Activated T-helper 17 cell treated with anti-CD3 and anti-CD28 coated beads, Interleukin-2, amount 50 U/mL, for 72 hours (primary cell): ENCODE measurements around the gene ZNF407. TPM values are rescaled to one million over a fixed set of nuclear protein-coding genes. Genes with fewer than 3 reads are reported as not detected.
"Not testable (repeated sequence)": the region's sequence is repeated elsewhere in the genome, so short reads cannot be mapped to it uniquely, and the experiment has no call there.

Source experiments
- ATAC-seq: fragments of 150-1000 bp; cut with Tn5 transposase; replicated peaks from 2 replicates; pipeline ENCODE4 v1.10.0; 2021; ENCODE audit warnings: mild to moderate bottlenecking, moderate library complexity
- H3K27ac Mint-ChIP-seq: one replicate; pipeline ENCODE4 v1.8.0; 2022; ENCODE audit warnings: mixed read lengths
- H3K27me3 Mint-ChIP-seq: one replicate; pipeline ENCODE4 v1.8.0; 2022; ENCODE audit warnings: mixed read lengths
- H3K36me3 Mint-ChIP-seq: one replicate; pipeline ENCODE4 v1.8.0; 2022; ENCODE audit warnings: low read depth, mild to moderate bottlenecking, mixed read lengths
- H3K4me1 Mint-ChIP-seq: one replicate; pipeline ENCODE4 v1.8.0; 2022; ENCODE audit warnings: mixed read lengths
- H3K4me3 Mint-ChIP-seq: one replicate; pipeline ENCODE4 v1.8.0; 2022; ENCODE audit warnings: mild to moderate bottlenecking, mixed read lengths
- H3K9me3 Mint-ChIP-seq: one replicate; pipeline ENCODE4 v1.8.0; 2022; ENCODE audit warnings: mixed read lengths
- total RNA-seq, 2 donors: library from RNA; stranded (reverse); gene quantifications; one replicate each; pipeline ENCODE4 v1.2.3, GENCODE V29; 2022

The ZNF407 gene
- total RNA-seq, 2 donors from 2014 or later = 17.9 to 22.5 TPM

GRCh38 chr18:75088021-75088506 is 490.4 kb downstream of the ZNF407 start:
- Mint-ChIP-seq H3K4me3 (no peak overlapping the region), H3K36me3 (no peaks in the 10 kb centered on the region), H3K27me3 (no peaks in the 10 kb centered on the region)

DNA sequence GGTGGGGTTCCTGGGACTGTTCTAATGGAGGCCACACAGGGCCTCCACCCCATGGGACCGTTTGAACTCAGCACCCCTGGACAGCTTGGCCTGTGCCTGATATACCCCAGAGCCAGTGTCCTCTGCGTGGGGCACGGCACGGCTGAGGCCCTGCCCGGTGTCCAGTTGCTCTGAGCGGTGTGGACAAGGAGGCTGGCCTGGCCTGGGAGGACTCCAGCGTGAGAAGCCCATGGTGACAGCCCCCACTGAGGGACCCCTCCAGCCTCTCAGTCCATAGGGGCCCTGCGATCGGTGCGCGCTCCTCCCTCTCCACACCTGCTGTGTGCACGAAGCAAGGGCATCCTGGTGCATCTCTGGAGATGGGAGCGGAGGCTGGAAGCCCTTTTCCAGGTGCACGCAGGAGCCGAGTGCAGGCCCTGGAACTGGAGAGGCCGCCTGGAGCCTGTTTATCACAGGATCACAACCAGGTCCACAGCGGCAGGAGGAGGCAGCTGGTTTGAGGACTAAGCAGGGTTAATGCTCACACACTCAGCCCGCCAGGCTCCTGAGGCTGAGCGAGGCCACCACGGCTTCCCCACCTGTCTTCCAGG is 491.0 kb downstream of the ZNF407 start:
- Mint-ChIP-seq H3K4me1 (no peaks in the 10 kb centered on the region), H3K27me3 (no peaks in the 10 kb centered on the region), H3K27ac (no peak overlapping the region), H3K36me3 (no peaks in the 10 kb centered on the region), H3K4me3 (no peak overlapping the region), H3K9me3 (no peaks in the 10 kb centered on the region)
- no peak for ATAC-seq

More at GRCh38 chr18:75088021-75088506, 490.4 kb downstream of the ZNF407 start:
- ATAC-seq = no peak
- no peak overlapping the region for H3K27ac Mint-ChIP-seq
- H3K4me1 Mint-ChIP-seq = no peaks in the 10 kb centered on the region
- H3K9me3 Mint-ChIP-seq = no peaks in the 10 kb centered on the region

GRCh38 chr18:75089748-75090327 is 492.2 kb downstream of the ZNF407 start:
- Mint-ChIP-seq H3K9me3 (no peaks in the 10 kb centered on the region), H3K4me1 (no peaks in the 10 kb centered on the region), H3K4me3 (no peak overlapping the region), H3K27ac (no peak overlapping the region), H3K27me3 (no peaks in the 10 kb centered on the region), H3K36me3 (no peaks in the 10 kb centered on the region)
- no peak for ATAC-seq

GRCh38 chr18:75090336-75090735 is 492.7 kb downstream of the ZNF407 start:
- H3K4me1 Mint-ChIP-seq = no peaks in the 10 kb centered on the region
- H3K36me3 Mint-ChIP-seq = no peaks in the 10 kb centered on the region
- no peaks in the 10 kb centered on the region for H3K9me3 Mint-ChIP-seq
- H3K4me3 Mint-ChIP-seq = no peak overlapping the region
- H3K27ac Mint-ChIP-seq = no peak overlapping the region
- ATAC-seq = no peak
- H3K27me3 Mint-ChIP-seq = no peaks in the 10 kb centered on the region

GRCh38 chr18:75097491-75098225 is 500.0 kb downstream of the ZNF407 start:
- H3K27me3 Mint-ChIP-seq = peaks cover 10% of the 10 kb centered on the region
- no peak for ATAC-seq

DNA sequence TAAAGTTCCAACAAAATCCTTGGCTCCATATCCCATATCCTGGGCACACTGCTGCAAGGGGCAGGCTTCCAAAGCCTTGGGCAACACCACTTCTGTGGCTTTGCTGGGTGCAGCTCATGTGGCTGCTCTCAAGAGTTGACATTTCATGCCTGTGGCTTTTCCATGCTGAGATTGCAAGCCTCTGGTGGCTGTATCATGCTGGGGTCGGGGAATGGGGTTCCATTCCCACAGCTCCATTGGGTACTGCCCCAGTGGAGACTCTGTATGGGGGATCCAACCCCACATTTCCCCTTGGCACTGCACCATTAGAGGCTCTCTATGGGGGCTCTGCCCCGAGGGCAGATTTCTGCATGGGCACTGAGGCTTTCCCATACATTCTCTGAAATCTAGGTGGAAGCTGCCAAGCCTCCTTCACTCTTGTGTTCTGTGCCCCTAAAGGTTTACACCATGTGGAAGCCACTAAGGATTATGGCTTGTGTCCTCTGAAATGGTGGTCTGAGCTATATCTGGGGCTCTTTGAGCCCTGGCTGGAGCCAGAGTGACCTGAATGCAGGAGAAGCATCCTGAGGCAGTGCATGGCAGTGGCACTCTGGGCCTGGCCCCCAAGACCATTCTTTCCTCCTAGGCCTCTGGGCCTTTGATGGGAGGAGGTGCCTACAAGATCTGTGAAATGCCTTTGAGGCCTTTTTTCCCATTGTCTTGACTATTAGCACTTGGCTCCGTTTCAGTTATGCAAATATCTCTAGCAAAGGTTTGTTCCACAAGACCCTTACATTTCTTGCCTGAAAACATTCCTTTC is 503.4 kb downstream of the ZNF407 start:
- Mint-ChIP-seq H3K4me3 (no peak overlapping the region), H3K9me3 (peaks cover 6% of the 10 kb centered on the region), H3K27me3 (peaks cover 10% of the 10 kb centered on the region), H3K36me3 (no peaks in the 10 kb centered on the region), H3K27ac (no peak overlapping the region), H3K4me1 (no peaks in the 10 kb centered on the region)
- ATAC-seq = no peak

More at GRCh38 chr18:75097491-75098225, 500.0 kb downstream of the ZNF407 start:
- no peaks in the 10 kb centered on the region for H3K4me1 Mint-ChIP-seq
- no peaks in the 10 kb centered on the region for H3K36me3 Mint-ChIP-seq
- peaks cover 6% of the 10 kb centered on the region for H3K9me3 Mint-ChIP-seq
- H3K27ac Mint-ChIP-seq = no peak overlapping the region
- no peak overlapping the region for H3K4me3 Mint-ChIP-seq

DNA sequence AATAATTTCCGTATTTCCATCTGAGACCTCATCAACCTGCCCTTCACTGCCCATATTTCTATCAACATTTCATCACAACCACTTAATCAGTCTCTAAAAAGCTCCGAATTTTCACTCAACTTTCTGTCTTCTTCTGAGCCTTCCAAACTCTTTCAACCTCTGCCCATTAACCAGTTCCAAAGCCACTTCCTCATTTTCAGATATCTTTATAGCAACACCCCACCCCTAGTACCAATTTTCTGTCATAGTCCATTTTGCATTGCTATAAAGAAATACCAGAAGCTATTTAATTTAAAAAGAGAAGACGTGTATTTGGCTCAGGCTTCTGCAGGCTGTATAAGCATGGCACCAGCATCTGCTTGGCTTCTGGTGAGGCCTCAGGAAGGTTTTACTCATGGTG is 504.2 kb downstream of the ZNF407 start:
- no peak overlapping the region for H3K4me3 Mint-ChIP-seq
- H3K9me3 Mint-ChIP-seq = peaks cover 6% of the 10 kb centered on the region
- H3K27ac Mint-ChIP-seq = no peak overlapping the region
- peaks cover 10% of the 10 kb centered on the region for H3K27me3 Mint-ChIP-seq
- no peak for ATAC-seq
- H3K36me3 Mint-ChIP-seq = no peaks in the 10 kb centered on the region
- H3K4me1 Mint-ChIP-seq = no peaks in the 10 kb centered on the region

GRCh38 chr18:75104029-75104428 is 506.4 kb downstream of the ZNF407 start:
- not testable (repeated sequence) for H3K36me3 Mint-ChIP-seq, H3K9me3 Mint-ChIP-seq, H3K4me1 Mint-ChIP-seq, H3K4me3 Mint-ChIP-seq, ATAC-seq, H3K27ac Mint-ChIP-seq
- H3K27me3 Mint-ChIP-seq = peaks cover 14% of the 10 kb centered on the region

DNA sequence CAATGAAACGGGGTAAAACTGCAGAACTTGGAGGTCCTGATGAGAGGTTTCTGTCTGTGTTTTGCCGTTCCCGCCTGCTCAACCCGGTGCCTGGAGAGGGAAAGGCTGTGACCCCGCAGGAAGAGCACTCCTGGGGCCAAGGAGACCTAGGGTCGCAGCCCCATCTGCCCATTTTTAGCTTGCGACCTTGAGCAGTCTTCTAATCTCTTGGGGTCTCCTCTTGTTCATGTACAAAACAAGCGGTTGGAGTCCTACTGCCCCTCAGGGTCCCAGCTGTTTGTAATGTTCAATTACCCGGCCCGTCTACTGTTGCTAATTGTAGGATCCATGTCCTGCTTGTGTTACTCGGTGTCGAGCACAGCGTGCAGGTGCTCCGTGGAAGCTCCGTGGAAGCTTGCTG is 506.8 kb downstream of the ZNF407 start:
- H3K9me3 Mint-ChIP-seq = peaks cover 6% of the 10 kb centered on the region
- H3K4me3 Mint-ChIP-seq = no peak overlapping the region

DNA sequence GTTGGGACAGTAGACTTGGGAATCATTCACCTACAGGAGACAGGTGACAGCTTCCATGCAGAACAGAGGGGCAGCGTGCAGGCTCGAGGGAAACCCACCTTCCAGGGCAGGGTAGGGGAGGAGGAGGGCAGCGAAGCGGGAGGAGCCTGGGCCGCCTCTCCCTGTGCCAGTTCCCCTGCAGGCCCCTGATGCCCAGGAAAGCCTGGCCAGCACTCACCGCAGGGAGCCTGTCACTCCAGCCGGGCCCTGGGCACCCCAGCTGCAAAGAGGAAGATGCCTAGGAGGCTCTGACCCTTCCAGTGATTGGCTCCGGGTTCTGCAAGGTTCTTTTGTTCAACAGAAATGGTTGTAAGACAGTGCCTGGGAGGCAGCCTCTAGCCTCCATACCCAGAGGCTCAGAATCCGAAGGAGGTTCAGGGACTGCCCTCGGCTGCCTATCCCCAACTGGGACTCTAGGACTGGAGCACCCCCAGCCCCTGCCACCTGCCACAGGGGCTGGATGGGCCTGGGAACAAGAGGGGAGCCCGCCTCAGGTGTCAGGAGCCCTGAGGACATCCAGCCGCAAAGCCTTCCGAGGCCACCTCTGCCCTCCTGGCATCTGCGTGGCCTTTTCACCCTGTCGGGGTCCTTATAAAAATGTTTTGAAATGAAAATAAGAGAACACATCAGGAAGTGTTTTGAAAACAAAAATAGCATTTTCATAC is 508.0 kb downstream of the ZNF407 start:
- no peak overlapping the region for H3K4me3 Mint-ChIP-seq
- no peaks in the 10 kb centered on the region for H3K36me3 Mint-ChIP-seq
- H3K9me3 Mint-ChIP-seq = peaks cover 6% of the 10 kb centered on the region
- ATAC-seq = no peak
- no peak overlapping the region for H3K27ac Mint-ChIP-seq
- H3K27me3 Mint-ChIP-seq = peaks cover 10% of the 10 kb centered on the region
- H3K4me1 Mint-ChIP-seq = no peaks in the 10 kb centered on the region

More for the DNA sequence above, 506.8 kb downstream of the ZNF407 start:
- ATAC-seq = no peak
- Mint-ChIP-seq H3K36me3 (no peaks in the 10 kb centered on the region), H3K27me3 (peaks cover 14% of the 10 kb centered on the region), H3K27ac (no peak overlapping the region), H3K4me1 (no peaks in the 10 kb centered on the region)

DNA sequence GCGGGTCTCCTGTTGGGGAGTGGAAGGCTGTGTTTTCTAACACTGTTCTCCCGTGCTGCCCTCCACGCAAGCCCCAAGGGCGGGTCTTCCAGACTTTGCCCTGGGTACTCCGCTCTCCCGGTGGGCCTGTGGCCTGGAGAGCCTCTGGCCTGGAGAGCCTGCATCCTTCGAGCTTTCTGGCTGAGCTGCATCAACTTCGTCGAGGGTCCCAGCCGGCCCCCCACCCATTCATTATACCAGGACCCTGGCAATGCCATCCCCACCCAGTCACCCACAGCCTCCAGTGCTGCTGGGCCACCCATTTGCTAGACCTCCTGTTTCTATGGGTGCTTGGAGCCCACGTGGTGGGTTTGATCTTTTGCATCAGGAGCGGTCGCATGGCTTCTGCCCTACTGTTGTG is 509.1 kb downstream of the ZNF407 start:
- Mint-ChIP-seq H3K27me3 (peaks cover 8% of the 10 kb centered on the region), H3K4me1 (no peaks in the 10 kb centered on the region), H3K4me3 (no peak overlapping the region), H3K27ac (no peak overlapping the region), H3K9me3 (peaks cover 3% of the 10 kb centered on the region), H3K36me3 (no peaks in the 10 kb centered on the region)
- no peak for ATAC-seq

DNA sequence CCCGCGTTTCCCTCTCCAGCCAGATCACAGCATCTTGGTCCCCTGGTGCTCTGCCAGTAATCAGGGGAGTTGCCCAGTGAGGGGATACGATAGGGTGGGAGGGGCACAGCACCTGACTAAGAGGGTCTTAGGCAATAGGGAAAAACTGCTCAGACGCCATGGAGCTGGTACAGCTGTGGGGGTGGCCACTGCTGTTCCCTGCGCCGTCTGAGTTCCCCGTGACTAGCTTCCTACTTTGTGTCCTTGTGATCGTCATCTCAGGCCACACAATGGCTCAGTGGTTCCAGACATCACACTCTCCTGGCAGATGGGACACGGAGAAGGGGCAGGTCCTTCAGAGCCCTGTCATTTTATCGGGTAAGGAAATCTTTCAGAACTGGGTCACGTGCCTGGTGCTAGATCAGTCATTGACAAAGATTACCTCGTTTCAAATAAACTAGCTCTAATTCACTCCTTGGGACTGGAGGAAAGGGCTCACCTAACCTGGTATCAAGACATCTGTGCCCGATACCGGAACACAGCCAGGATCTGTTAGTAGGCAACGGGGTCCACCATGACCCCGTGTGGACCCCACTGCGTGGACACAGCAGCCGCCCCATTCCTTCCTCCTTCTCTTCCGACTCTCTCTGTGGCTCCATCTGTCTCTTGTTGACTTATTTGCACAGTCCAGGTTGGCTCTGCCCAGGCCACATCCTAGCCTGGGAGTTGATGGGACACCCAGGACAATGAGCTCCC is 509.7 kb downstream of the ZNF407 start:
- no peak overlapping the region for H3K27ac Mint-ChIP-seq
- no peaks in the 10 kb centered on the region for H3K36me3 Mint-ChIP-seq
- no peak overlapping the region for H3K4me3 Mint-ChIP-seq
- no peaks in the 10 kb centered on the region for H3K4me1 Mint-ChIP-seq
- H3K9me3 Mint-ChIP-seq = no peaks in the 10 kb centered on the region
- no peak for ATAC-seq
- H3K27me3 Mint-ChIP-seq = peaks cover 4% of the 10 kb centered on the region

DNA sequence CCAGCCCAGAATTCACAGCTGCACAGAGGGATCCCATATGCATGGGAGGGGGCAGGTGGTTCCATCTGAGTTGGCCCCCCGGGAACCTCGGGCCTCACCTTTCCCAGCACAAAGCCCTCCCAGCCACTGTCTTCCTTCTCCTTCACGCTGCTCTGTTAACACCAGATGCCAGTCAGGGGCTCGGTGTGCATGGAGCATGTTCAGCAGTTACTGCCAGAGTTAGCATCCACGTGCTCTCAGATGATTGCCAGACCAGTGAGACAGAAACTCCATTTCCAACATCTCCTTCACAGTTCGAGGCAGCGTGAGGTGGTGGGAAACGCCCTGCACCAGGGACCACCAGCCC is 510.2 kb downstream of the ZNF407 start:
- Mint-ChIP-seq H3K36me3 (no peaks in the 10 kb centered on the region), H3K27ac (no peak overlapping the region), H3K4me1 (no peaks in the 10 kb centered on the region), H3K9me3 (no peaks in the 10 kb centered on the region), H3K27me3 (peaks cover 4% of the 10 kb centered on the region), H3K4me3 (no peak overlapping the region)
- ATAC-seq = no peak
